GM19468 (cell line): ENCODE measurements around the gene ZNF208.
"Not testable (repeated sequence)": the region's sequence is repeated elsewhere in the genome, so short reads cannot be mapped to it uniquely, and the experiment has no call there.

Source experiments
- ATAC-seq: cut with Tn5 transposase; IDR thresholded peaks from one replicate; pipeline ENCODE4 v1.9.1; 2021; ENCODE audit warnings: mild to moderate bottlenecking, moderate library complexity, moderate number of reproducible peaks; ENCODE audit not compliant: unreplicated experiment; ENCODE audit errors: extremely low read depth

The ZNF208 gene

GRCh38 chr19:22010437-22011143 lies at the start of gene ZNF208:
Gene ZNF208, minus strand, starts transcription at chr19:22010943. Its CDS starts 149 bp downstream, at chr19:22010794.
- not testable (repeated sequence) for ATAC-seq

DNA sequence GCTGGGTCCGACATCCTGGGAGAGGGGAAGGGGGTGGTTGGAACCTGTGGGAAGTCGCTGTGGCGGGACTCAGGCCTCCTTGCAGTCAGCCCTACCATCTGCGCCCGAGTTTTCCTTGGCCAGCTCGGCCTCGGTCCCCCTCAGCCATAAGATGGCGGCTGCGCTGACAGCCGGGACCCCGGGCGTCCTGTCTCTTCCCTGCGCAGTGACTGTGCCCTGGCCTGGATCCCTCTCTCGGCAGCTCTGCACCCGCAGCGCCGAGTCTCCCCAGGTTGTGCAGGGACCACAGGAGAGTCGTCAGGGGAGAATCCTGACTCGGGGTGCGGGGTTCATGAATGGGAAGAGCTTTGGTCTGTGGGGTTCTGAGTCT lies 41.9 kb upstream of the ZNF208 start:
- ATAC-seq, result no peak

GRCh38 chr19:22041151-22041550 lies 30.4 kb upstream of the ZNF208 start:
- ATAC-seq, result not testable (repeated sequence)

DNA sequence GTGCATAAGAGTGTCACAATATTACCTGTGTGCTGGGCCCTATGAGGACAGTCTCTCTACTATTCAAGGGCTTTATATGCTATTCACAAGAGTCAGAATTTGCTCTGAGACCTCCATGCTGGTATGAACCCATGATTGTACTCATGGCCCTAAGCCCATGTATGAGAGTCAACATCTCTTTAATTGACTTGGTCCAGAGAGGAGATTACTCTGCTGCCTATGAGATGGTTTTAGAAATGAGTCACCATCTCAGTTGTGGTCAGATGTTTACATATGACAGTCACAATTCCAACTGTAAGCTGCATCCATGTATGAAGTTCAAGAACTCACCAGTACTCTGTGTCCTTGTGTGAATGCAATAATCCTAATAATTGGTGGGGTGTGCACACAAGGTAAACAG lies 19.9 kb upstream of the ZNF208 start:
- no peak for ATAC-seq

DNA sequence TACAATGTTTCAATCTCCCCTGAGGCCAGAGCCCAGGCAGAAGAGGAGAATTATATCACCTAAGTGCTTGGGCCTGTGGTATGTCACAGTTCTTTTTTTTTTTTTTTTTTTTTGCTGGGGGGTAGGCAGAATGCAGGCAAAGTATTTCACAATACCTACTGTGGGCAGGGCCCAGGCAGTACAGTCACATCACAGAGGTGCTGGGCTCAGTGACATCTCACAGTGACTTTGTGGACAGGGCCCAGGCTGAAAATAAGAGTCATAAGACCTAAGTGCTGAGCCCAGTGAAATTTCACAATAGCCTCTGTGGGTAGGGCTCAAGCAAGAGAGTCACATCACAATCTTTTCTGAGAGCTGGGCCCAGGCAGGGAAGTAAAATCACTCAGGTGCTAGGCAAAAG lies 15.9 kb upstream of the ZNF208 start:
- ATAC-seq, result no peak

- ATAC-seq, result not testable (repeated sequence)
These were observed 14.8 kb upstream of the ZNF208 start for GRCh38 chr19:22025539-22025938.

- ATAC-seq, result no peak
These were observed 40.3 kb downstream of the ZNF208 start for GRCh38 chr19:21970466-21970865.

DNA sequence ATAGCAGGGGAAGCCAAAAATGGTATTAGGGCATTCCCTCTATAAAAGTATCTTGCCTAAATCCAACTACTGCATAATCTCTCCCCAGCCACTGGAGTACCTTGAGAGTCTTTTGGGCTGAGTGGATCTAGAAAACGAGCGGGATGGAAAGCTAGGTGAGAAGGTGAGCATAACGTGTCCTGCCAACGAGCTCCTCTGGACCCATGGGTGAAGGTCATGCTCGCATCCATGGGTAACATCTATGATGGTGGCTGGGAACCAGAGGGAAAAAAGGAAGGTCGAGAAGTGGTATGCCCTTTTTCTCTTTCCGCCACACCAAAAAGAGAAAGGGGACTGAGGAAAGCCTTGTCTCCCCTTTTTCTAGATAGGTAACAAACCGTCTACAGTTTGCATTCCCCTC lies 63.0 kb downstream of the ZNF208 start:
- no peak for ATAC-seq

DNA sequence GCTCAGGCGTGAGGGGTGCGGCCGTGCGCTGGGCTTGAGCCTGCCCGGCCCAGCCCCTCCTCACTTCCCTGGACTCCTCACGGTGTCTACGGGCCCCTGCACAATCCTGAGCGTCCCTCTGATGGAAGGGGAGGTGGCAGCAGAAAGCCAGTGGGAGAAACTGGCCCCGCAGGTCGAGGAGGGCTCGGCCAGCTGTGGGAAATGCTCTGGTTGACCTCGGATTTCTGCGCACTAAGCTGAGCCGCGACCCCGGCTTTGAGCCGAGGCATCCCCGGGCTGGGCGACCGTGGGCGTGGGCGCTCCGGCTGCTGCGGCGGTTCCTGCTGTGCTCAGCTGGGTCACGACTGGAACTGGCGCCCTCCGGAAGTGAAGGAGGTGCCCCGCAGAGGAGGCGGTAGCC lies 70.1 kb downstream of the ZNF208 start:
- no peak for ATAC-seq

DNA sequence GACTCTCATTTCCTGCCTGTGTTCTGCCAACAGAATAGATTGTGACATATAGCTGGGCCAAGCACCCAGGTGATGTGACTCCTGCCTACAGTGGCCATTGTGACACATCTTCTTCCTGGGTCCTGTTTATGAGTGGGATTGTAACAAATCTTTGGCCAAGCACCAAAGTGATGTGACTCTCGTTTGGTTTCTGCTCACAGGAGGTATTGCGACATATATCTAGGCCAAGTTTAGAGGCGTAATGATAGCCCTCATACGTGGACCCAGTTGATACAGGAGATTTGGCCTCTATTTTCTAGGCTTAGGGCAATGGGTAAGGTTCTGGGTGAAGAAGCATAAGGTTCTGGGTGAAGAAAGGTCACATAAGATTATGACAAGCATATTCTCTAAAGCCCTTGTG lies 76.2 kb downstream of the ZNF208 start:
- no peak for ATAC-seq

DNA sequence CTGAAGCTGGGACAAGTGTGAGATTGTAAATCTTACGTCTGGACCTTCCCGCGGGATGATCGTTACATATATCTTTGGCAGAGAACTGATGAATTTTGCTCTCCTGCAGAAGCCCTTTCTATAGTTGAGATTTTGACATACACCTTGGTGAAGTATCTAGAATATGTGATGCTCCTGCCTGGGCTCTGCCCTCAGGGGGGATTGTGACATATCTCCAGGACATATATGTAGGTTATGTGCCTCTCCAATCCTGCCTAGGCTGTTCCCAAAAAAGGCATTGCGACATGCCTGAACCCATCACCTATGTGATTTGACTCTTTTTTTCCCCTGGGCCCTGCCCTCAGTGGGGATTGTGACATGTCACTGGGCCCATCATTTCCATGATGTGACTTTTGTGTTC lies 76.6 kb downstream of the ZNF208 start:
- ATAC-seq, result no peak

DNA sequence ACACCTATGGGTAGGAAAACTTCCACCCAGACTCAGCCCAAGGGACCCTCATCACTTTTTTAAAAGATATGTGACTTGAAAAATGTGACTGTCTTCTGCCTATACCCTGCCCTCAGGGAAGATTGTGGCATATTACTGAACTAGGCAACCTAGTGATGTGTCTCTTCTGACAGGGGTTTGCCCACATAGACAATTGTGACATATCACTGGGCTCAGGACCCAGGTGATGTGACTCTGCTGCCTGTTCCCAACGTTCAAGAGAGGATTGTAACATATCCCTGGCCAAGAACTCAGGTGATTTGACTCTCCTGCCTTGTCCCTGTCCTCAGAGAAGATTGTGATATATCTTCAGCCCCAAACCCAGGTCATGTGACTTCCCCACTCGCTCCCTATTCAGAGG lies 88.5 kb downstream of the ZNF208 start:
- no peak for ATAC-seq

DNA sequence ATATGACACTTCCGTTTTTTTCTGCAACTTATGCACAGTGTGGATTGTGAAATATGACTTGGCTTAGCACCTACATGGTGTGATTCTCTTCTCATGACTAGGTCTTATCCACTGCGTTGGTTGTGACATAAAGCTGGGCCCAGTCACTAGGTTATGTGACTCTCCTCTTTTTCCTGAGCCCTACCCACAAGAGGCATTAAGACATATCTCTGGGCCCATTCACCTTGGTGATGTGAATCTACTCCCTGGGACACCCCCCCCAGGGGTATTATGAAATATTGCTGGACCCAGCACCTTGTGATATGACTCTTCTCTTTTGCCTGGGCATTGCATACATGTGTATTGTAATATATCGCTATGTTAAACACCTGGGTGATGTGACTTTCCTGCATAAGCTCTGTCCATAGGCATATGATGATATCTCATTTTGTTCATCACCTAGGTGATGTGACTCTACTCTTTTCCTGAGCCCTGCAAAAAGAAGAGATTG lies 89.0 kb downstream of the ZNF208 start:
- ATAC-seq, result no peak

DNA sequence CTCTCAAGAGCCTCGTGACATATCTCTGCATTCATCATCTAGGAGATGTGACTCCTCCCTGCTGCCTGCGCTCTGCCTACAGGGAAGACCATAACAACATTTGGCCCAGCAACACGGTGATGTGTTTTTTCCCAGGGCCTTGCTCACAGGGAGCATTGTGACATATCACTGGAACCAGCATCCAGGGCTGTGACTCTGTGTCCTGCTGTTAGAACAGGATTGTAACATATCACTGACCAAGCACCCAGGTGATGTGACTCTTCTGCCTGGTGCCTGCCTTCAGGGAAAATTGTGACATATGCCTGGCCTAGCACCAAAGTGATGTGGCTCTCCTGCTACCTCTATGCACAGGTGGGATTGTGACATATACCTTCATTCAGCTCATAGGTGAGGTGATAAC lies 95.3 kb downstream of the ZNF208 start:
- ATAC-seq, result no peak

DNA sequence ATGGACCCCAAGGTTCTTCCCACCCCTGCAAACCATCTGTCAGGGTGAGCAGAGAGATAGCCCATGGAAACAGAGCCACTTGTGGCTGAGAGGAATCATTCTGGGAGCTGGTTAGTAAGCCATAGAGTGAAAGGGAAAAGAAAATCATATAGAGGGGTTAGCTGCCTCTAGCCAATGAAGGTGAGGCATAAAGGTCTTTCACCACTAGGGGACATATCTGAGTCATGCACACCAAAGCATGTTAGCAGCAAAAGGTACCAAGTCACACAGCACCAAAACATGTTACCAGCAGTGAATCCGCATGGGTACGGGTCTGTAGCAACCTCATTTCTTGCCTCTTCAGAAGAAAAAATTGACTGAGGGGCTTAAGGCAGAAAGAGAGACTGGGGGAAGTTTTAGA lies 98.1 kb downstream of the ZNF208 start:
- no peak for ATAC-seq

GRCh38 chr19:21910318-21910717 lies 100.4 kb downstream of the ZNF208 start:
- ATAC-seq, result no peak

- ATAC-seq, result no peak
These were observed 102.7 kb downstream of the ZNF208 start for GRCh38 chr19:21908066-21908465.

GRCh38 chr19:21907516-21907915 lies 103.2 kb downstream of the ZNF208 start:
- no peak for ATAC-seq

GRCh38 chr19:21902571-21902970 lies 108.2 kb downstream of the ZNF208 start:
- ATAC-seq, result no peak

DNA sequence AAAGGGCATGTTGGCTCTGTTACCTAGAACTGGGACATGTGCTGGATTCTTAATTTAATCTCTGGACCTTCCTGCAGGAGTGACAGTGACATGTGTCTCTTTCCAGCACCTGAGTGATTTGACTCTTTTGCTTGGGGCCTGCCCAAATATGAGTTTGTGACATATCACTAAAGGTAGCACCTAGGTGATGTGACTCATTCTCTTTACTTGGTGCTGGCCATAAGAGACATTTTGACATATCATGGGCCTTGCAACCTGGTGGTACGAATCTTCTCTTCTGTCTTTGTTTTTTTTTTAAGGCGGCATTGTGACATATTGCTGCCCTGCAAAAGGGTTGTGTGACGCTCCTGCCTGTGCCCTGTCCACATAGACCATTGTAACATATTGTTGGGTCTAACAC lies 108.9 kb downstream of the ZNF208 start:
- ATAC-seq, result no peak

DNA sequence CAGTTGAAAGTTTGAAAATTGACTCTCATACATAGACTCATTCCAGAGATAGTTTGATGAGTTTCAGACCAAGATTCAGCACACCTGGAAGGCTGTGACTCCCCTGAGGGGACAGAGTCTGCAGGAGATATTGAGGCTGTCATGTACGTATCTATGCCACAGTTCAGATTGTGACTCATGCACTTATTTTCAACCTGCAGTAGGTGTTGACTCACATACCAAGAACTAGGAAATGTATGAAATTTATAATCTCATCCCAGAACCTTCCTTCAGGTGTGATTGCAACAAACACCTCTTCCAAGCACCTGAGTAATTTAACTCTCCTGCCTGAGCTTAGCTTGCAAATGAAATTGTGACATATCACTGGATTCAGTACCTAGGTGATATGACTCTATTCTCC lies 110.3 kb downstream of the ZNF208 start:
- ATAC-seq, result no peak

GRCh38 chr19:21891086-21891485 lies 119.7 kb downstream of the ZNF208 start:
- ATAC-seq, result no peak
